Right atrium auricular region (tissue), 2 donors: ENCODE results near the gene CSMD2. TPM values are rescaled to one million over a fixed set of nuclear protein-coding genes. Genes with fewer than 3 reads are reported as not detected.

Experiments used
- DNase-seq: peaks from one replicate; pipeline ENCODE4 v3.0.0-alpha.2; 2019; ENCODE audit warnings: low spot score
- H3K27ac ChIP-seq, 2 donors: fragments of 200-600 bp; sonication (generic); 1 replicate in 1 of 2; 2 replicates in 1 of 2; pipeline ENCODE4 v1.5.1; 2016 to 2019
- H3K27me3 ChIP-seq, 2 donors: fragments of 200-600 bp; sonication (generic); one replicate each; pipeline versions ENCODE4 v1.5.1 to v1.6.0; 2017 to 2019
- H3K36me3 ChIP-seq: fragments of 200-600 bp; sonication (generic); one replicate; pipeline ENCODE4 v1.5.1; 2016
- H3K4me1 ChIP-seq, 2 donors: fragments of 200-600 bp; sonication (generic); one replicate each; pipeline versions ENCODE4 v1.5.1 to v1.6.0; 2017 to 2019
- H3K4me3 ChIP-seq, 2 donors: fragments of 200-600 bp; sonication (generic); 1 replicate in 1 of 2; 2 replicates in 1 of 2; pipeline ENCODE4 v1.5.1; 2017 to 2019; ENCODE audit warnings: mild to moderate bottlenecking in 1 of 2, moderate library complexity in 1 of 2
- H3K9me3 ChIP-seq, 2 donors: fragments of 200-600 bp; sonication (generic); one replicate each; pipeline ENCODE4 v1.5.1; 2019
- CTCF ChIP-seq, 2 donors: fragments of 200-600 bp; sonication (generic); IDR thresholded peaks; one replicate each; pipeline ENCODE4 v1.5.1; 2019; ENCODE audit warnings: antibody characterized with exemption in 2 of 2
- total RNA-seq, 2 donors: library from RNA; depleted of rRNA; stranded (reverse); fragments of >200 nt; gene quantifications; one replicate each; pipeline ENCODE4 v1.1.0, GENCODE V29; 2016

CSMD2 gene
- total RNA-seq, 2 donors from 2014 or later, result 0.39 to 0.44 TPM

DNA sequence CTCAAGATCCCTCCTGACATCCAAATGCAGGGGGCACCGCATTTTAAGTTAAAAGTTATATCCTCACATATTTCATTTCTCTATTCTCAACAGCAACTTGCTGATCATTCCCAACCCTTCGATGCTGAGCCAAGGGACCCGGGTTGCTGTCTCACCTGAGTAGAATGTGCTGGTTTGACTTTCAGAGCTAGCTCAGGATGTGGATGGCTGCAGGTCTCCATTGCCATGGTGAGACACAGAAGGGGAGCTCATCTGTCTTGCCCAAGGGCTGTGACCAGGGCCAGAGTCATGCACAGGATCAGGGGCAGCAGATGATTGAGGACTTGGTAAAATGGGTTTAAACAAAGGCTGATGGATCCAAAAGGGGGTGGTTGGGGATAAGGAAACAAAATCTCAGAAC lies 189.1 kb downstream of the CSMD2 start:
- no peaks in the 10 kb centered on the region for H3K9me3 ChIP-seq
- H3K4me1 ChIP-seq, result peaks cover 0 to 37% of the 10 kb centered on the region in 2 donors
- TF ChIP-seq CTCF (IDR thresholded peaks at IDR 0.05), result no peak
- no peaks in the 10 kb centered on the region for H3K27me3 ChIP-seq
- no peak for DNase-seq
- no peaks in the 10 kb centered on the region for H3K36me3 ChIP-seq
- H3K4me3 ChIP-seq, result no peak overlapping the region
- no peak overlapping the region for H3K27ac ChIP-seq

- Histone ChIP-seq H3K27ac (no peak overlapping the region), H3K27me3 (no peaks in the 10 kb centered on the region), H3K36me3 (no peaks in the 10 kb centered on the region), H3K4me3 (no peak overlapping the region), H3K4me1 (peaks cover 0 to 37% of the 10 kb centered on the region in 2 donors), H3K9me3 (no peaks in the 10 kb centered on the region)
- no peak for TF ChIP-seq CTCF (IDR thresholded peaks at IDR 0.05)
- no peak for DNase-seq
Measured at GRCh38 chr1:33973799-33974545, 191.1 kb downstream of the CSMD2 start.

DNA sequence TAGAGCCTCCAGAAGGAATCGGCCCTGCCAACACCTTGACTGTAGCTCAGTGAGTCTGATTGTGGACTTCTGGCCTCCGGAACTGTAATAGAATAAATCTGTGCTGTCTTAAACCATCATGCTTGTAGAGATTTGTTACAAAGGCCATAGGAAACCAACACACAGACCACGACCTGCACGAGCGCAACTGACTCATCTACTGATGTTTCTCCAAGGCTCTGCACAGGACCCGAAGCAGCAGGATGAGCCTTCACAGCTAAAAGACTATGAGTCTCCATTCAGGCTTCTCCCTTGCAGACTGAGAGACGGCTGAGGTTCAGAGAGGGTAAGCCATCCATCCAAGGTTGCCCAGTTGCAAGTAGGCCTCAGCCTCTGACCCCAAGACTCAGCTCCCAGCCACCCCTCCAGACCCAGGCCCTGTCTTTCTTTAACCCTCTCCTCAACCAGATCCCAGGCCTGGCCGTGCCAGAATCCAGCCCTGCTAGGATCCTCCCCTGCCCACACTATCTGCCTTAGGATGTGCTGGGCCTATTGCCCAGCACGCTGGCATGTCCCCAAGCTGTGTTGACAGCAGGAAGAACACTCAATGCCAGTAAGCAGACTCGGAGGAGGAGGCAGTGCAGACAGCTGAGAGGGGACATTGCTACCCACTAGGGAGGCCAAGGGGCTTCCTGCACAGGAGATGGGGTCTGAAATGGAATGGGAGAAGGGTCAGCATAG lies 192.2 kb downstream of the CSMD2 start:
- Histone ChIP-seq H3K4me1 (peaks cover 0 to 37% of the 10 kb centered on the region in 2 donors), H3K4me3 (no peak overlapping the region), H3K9me3 (no peaks in the 10 kb centered on the region), H3K27ac (no peak overlapping the region), H3K36me3 (no peaks in the 10 kb centered on the region), H3K27me3 (no peaks in the 10 kb centered on the region)
- DNase-seq, result no peak
- TF ChIP-seq CTCF (IDR thresholded peaks at IDR 0.05), result no peak

- H3K9me3 ChIP-seq, result no peaks in the 10 kb centered on the region
- TF ChIP-seq CTCF (IDR thresholded peaks at IDR 0.05), result no peak
- H3K27ac ChIP-seq, result no peak overlapping the region
- H3K36me3 ChIP-seq, result no peaks in the 10 kb centered on the region
- no peak for DNase-seq
- no peak overlapping the region for H3K4me3 ChIP-seq
- no peaks in the 10 kb centered on the region for H3K27me3 ChIP-seq
- peaks cover 0 to 37% of the 10 kb centered on the region in 2 donors for H3K4me1 ChIP-seq
Measured at GRCh38 chr1:33971913-33972312, 193.1 kb downstream of the CSMD2 start.

DNA sequence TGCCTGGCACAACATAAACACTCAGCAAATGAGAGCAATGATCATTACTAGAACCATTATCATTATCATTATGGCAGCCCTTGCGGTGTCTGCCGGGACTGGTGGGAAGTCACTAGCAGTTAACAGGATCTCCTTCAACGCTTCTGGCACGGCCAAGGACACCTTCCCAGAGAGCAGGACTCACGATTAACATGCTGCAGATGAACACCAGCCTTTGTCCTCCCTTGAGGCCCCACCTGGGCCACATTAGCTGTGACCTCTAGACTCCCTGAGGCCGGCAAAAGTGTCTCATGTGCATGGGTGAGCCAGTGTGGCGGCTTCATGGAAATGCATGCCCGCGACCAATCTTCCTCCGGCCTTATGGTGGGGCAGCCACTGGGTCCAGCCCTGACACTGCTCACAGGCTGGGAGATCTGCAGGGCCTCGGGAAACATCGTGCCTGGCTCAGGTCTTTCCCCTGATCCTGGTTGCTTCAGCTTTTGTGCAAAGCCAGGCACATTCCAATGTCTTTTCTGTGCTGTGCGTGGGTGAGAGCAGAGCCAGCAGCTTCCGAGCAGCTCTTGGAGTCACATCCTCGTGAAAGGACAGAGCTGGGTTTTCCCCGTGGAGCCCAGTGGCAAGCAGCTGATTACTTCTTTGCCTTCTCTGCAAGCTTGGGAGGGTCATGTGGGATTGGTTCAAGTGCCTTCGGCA lies 193.9 kb downstream of the CSMD2 start:
- no peak for TF ChIP-seq CTCF (IDR thresholded peaks at IDR 0.05)
- DNase-seq, result no peak
- Histone ChIP-seq H3K9me3 (no peaks in the 10 kb centered on the region), H3K36me3 (no peaks in the 10 kb centered on the region), H3K27ac (no peak overlapping the region), H3K4me3 (no peak overlapping the region), H3K27me3 (no peaks in the 10 kb centered on the region), H3K4me1 (peaks cover 0 to 37% of the 10 kb centered on the region in 2 donors)
